Neural cell (in vitro differentiated cells): Measurements from ENCODE around the gene MMP14. TPM values are rescaled to one million over a fixed set of nuclear protein-coding genes. Genes with fewer than 3 reads are reported as not detected.

Source experiments
- H2AFZ ChIP-seq: fragments of 200-600, 300-800 bp; sonication (generic), shearing (Covaris generic); 2 replicates; pipeline ENCODE4 v1.6.0; 2014; ENCODE audit warnings: low read depth, mild to moderate bottlenecking, antibody characterized with exemption, low read length, moderate library complexity
- H3F3A ChIP-seq: fragments of 200-600 bp; shearing (Covaris generic); 2 replicates; pipeline ENCODE4 v1.6.1; 2016; ENCODE audit warnings: mild to moderate bottlenecking, moderate library complexity, mixed read lengths, antibody characterized with exemption, low read length; ENCODE audit not compliant: insufficient read depth, poor library complexity, severe bottlenecking
- H3K27ac ChIP-seq: fragments of 200-600, 300-800 bp; sonication (generic), shearing (Covaris generic); 2 replicates; pipeline ENCODE4 v1.5.1; 2014; ENCODE audit warnings: mild to moderate bottlenecking, low read length, moderate library complexity
- H3K27me3 ChIP-seq: fragments of 300-800, 200-600 bp; sonication (generic), shearing (Covaris generic); 2 replicates; pipeline ENCODE4 v1.6.0; 2014; ENCODE audit warnings: mild to moderate bottlenecking, low read depth, low read length, moderate library complexity; ENCODE audit not compliant: insufficient read depth
- H3K36me3 ChIP-seq: fragments of 300-800, 200-600 bp; sonication (generic), shearing (Covaris generic); 2 replicates; pipeline ENCODE4 v1.5.1; 2014; ENCODE audit warnings: mild to moderate bottlenecking, antibody characterized with exemption, low read length, moderate library complexity; ENCODE audit not compliant: insufficient read depth
- H3K4me2 ChIP-seq: fragments of 300-800, 200-600 bp; sonication (generic), shearing (Covaris generic); 2 replicates; pipeline ENCODE4 v1.6.0; 2014; ENCODE audit warnings: mild to moderate bottlenecking, low read length
- H3K4me3 ChIP-seq: fragments of 300-800, 200-600 bp; sonication (generic), shearing (Covaris generic); 2 replicates; pipeline ENCODE4 v1.5.1; 2014; ENCODE audit warnings: mild to moderate bottlenecking, low read length, moderate library complexity
- H3K79me2 ChIP-seq: fragments of 200-600 bp; shearing (Covaris generic); replicated peaks from 2 replicates; pipeline ENCODE4 v1.6.0; 2014; ENCODE audit warnings: mild to moderate bottlenecking, low read length, moderate library complexity; ENCODE audit not compliant: insufficient read depth
- H3K9ac ChIP-seq: fragments of 300-800, 200-600 bp; sonication (generic), shearing (Covaris generic); 2 replicates; pipeline ENCODE4 v1.6.1; 2016; ENCODE audit warnings: mild to moderate bottlenecking, low read length, mixed read lengths
- H3K9me2 ChIP-seq: fragments of 200-600 bp; shearing (Covaris generic); 2 replicates; pipeline ENCODE4 v1.6.1; 2016; ENCODE audit warnings: mild to moderate bottlenecking, low read length, mixed read lengths; ENCODE audit not compliant: insufficient read depth
- H3K9me3 ChIP-seq: fragments of 200-600, 300-800 bp; sonication (generic), shearing (Covaris generic); 2 replicates; pipeline ENCODE4 v1.6.1; 2016; ENCODE audit warnings: mild to moderate bottlenecking, mixed run types, low read length, moderate library complexity, mixed read lengths
- H4K20me1 ChIP-seq: fragments of 200-600 bp; shearing (Covaris generic); 2 replicates; pipeline ENCODE4 v1.6.1; 2016; ENCODE audit warnings: mild to moderate bottlenecking, mixed run types; ENCODE audit not compliant: insufficient read depth
- CTCF ChIP-seq: fragments of 450-650 bp; IDR thresholded peaks from 2 replicates; pipeline ENCODE4 v1.5.1; 2014; ENCODE audit warnings: antibody characterized with exemption, mild to moderate bottlenecking, moderate library complexity; ENCODE audit not compliant: poor library complexity, severe bottlenecking
- EP300 ChIP-seq: fragments of 450-650 bp; conservative IDR thresholded peaks from 2 replicates; pipeline ENCODE4 v1.6.1; 2014; ENCODE audit warnings: antibody characterized with exemption, mild to moderate bottlenecking, moderate library complexity; ENCODE audit not compliant: poor library complexity, severe bottlenecking
- EZH2 ChIP-seq: fragments of 200-600, 300-800 bp; shearing (Covaris generic), sonication (generic); IDR thresholded peaks from 2 replicates; pipeline ENCODE4 v1.6.1; 2014; ENCODE audit warnings: antibody characterized with exemption, low read length, borderline replicate concordance, mild to moderate bottlenecking; ENCODE audit not compliant: insufficient read depth, poor library complexity, severe bottlenecking
- MXI1 ChIP-seq: fragments of 450-650 bp; conservative IDR thresholded peaks from 2 replicates; pipeline ENCODE4 v1.6.1; 2014; ENCODE audit warnings: antibody characterized with exemption, mild to moderate bottlenecking; ENCODE audit not compliant: poor library complexity, severe bottlenecking
- POLR2AphosphoS5 ChIP-seq: IDR thresholded peaks from 2 replicates; pipeline ENCODE4 v1.6.1; 2012
- RAD21 ChIP-seq: fragments of 450-650 bp; conservative IDR thresholded peaks from 2 replicates; pipeline ENCODE4 v1.6.1; 2014; ENCODE audit warnings: antibody characterized with exemption, mild to moderate bottlenecking, moderate library complexity
- REST ChIP-seq: IDR thresholded peaks from 2 replicates; pipeline ENCODE4 v1.6.1; 2012; ENCODE audit warnings: borderline replicate concordance
- SMC3 ChIP-seq: fragments of 450-650 bp; conservative IDR thresholded peaks from 2 replicates; pipeline ENCODE4 v1.6.1; 2014; ENCODE audit warnings: antibody characterized with exemption, mild to moderate bottlenecking, moderate library complexity; ENCODE audit not compliant: poor library complexity
- TAF1 ChIP-seq: IDR thresholded peaks from 2 replicates; pipeline ENCODE4 v1.6.1; 2012; ENCODE audit warnings: low read depth
- polyA plus RNA-seq: library from polyadenylated mRNA; depleted of rRNA; stranded (reverse); fragments of >200 nt; gene quantifications from 2 replicates; pipeline ENCODE4 v1.2.3, GENCODE V29; 2014

The MMP14 gene
- polyA plus RNA-seq, 1 donor from 2014 or later = 1.5 TPM

- H3K27me3 ChIP-seq = no peaks in the 10 kb centered on the region
- no peaks in the 10 kb centered on the region for H3F3A ChIP-seq
- TF ChIP-seq SMC3 = no peak
- no peak for TF ChIP-seq EZH2
- TF ChIP-seq RAD21 = no peak
- no peak for TF ChIP-seq TAF1
- TF ChIP-seq POLR2AphosphoS5 = no peak
- TF ChIP-seq CTCF = no peak
- no peak for TF ChIP-seq MXI1
- TF ChIP-seq EP300 = no peak
- no peak for TF ChIP-seq REST
- no peak overlapping the region for H2AFZ ChIP-seq
- no peaks in the 10 kb centered on the region for H3K36me3 ChIP-seq
- no peak overlapping the region for H3K9ac ChIP-seq
- H3K9me2 ChIP-seq = no peaks in the 10 kb centered on the region
- no peak overlapping the region for H3K27ac ChIP-seq
- no peaks in the 10 kb centered on the region for H3K79me2 ChIP-seq
- H4K20me1 ChIP-seq = no peaks in the 10 kb centered on the region
- H3K4me3 ChIP-seq = no peak overlapping the region
- H3K9me3 ChIP-seq = no peaks in the 10 kb centered on the region
- H3K4me2 ChIP-seq = no peak overlapping the region
These were observed 8.7 kb downstream of the MMP14 start for GRCh38 chr14:22845103-22845394.

GRCh38 chr14:22845821-22846625 lies 9.6 kb downstream of the MMP14 start:
- H3K9ac ChIP-seq = no peak overlapping the region
- no peaks in the 10 kb centered on the region for H3K36me3 ChIP-seq
- no peak overlapping the region for H2AFZ ChIP-seq
- no peak overlapping the region for H3K4me2 ChIP-seq
- no peaks in the 10 kb centered on the region for H3K9me3 ChIP-seq
- TF ChIP-seq RAD21 = no peak
- TF ChIP-seq EZH2 = no peak
- TF ChIP-seq MXI1 = no peak
- TF ChIP-seq SMC3 = no peak
- TF ChIP-seq CTCF = no peak
- no peak for TF ChIP-seq REST
- TF ChIP-seq TAF1 = no peak
- no peak for TF ChIP-seq EP300
- no peaks in the 10 kb centered on the region for H3F3A ChIP-seq
- H3K9me2 ChIP-seq = no peaks in the 10 kb centered on the region
- no peaks in the 10 kb centered on the region for H3K79me2 ChIP-seq
- no peaks in the 10 kb centered on the region for H3K27me3 ChIP-seq
- H3K4me3 ChIP-seq = no peak overlapping the region
- no peaks in the 10 kb centered on the region for H4K20me1 ChIP-seq
- H3K27ac ChIP-seq = no peak overlapping the region
